Measurements from ENCODE around the gene NPC1L1.

The NPC1L1 gene

GRCh38 chr7:44518761-44519160 is 22.4 kb downstream of the NPC1L1 start:
- H3K27ac Mint-ChIP-seq: no peak overlapping the region
- no peak overlapping the region for H3K4me3 Mint-ChIP-seq
- no peak for TF ChIP-seq CTCF (IDR thresholded peaks at IDR 0.05)
- H3K4me1 Mint-ChIP-seq: no peaks in the 10 kb centered on the region
- H3K27me3 Mint-ChIP-seq (ENCODE audit: low read depth, poor library complexity): peaks cover 10% of the 10 kb centered on the region
- peaks cover 1% of the 10 kb centered on the region for H3K36me3 Mint-ChIP-seq (ENCODE audit: low read depth)
- H3K9me3 Mint-ChIP-seq: peaks cover 3% of the 10 kb centered on the region
- DNase-seq: no peak

DNA sequence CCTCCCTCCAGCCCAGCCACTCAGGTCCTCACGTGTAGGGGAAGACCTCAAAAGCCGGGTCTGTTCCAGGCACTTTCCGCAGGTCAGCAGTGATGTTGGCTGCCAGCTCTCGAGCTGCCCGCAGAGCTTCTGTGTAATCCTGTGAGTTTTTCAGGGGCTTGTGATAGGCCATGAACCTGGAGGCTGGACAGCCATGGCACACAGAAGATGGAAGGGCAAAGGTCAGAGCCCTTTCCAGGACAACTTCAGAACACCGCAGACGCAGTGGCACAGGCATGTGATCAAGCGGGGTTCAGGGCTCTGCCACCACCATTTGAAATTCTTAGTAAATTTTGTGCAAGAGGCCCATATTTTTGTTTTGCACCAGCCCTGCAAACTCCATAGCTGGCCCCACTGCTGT is 24.0 kb downstream of the NPC1L1 start:
- Mint-ChIP-seq H3K4me3 (no peak overlapping the region), H3K9me3 (no peaks in the 10 kb centered on the region), H3K4me1 (no peaks in the 10 kb centered on the region), H3K27ac (no peak overlapping the region), H3K36me3 (ENCODE audit: low read depth) (no peaks in the 10 kb centered on the region), H3K27me3 (ENCODE audit: low read depth, poor library complexity) (peaks cover 13% of the 10 kb centered on the region)
- no peak for TF ChIP-seq CTCF (IDR thresholded peaks at IDR 0.05)
- DNase-seq: no peak

- no peaks in the 10 kb centered on the region for H3K9me3 Mint-ChIP-seq
- TF ChIP-seq CTCF (IDR thresholded peaks at IDR 0.05): no peak
- no peak for DNase-seq
- no peaks in the 10 kb centered on the region for H3K36me3 Mint-ChIP-seq (ENCODE audit: low read depth)
- H3K4me1 Mint-ChIP-seq: no peaks in the 10 kb centered on the region
- H3K27ac Mint-ChIP-seq: no peak overlapping the region
- H3K4me3 Mint-ChIP-seq: no peak overlapping the region
- H3K27me3 Mint-ChIP-seq (ENCODE audit: low read depth, poor library complexity): peaks cover 17% of the 10 kb centered on the region
Observed at GRCh38 chr7:44515590-44516268, 25.4 kb downstream of the NPC1L1 start.

GRCh38 chr7:44512736-44513135 is 28.4 kb downstream of the NPC1L1 start:
- Mint-ChIP-seq H3K36me3 (ENCODE audit: low read depth) (no peaks in the 10 kb centered on the region), H3K9me3 (peaks cover 20% of the 10 kb centered on the region), H3K4me1 (no peaks in the 10 kb centered on the region), H3K27ac (no peak overlapping the region), H3K4me3 (no peak overlapping the region), H3K27me3 (ENCODE audit: low read depth, poor library complexity) (peaks cover 22% of the 10 kb centered on the region)
- TF ChIP-seq CTCF (IDR thresholded peaks at IDR 0.05): no peak
- DNase-seq: no peak

DNA sequence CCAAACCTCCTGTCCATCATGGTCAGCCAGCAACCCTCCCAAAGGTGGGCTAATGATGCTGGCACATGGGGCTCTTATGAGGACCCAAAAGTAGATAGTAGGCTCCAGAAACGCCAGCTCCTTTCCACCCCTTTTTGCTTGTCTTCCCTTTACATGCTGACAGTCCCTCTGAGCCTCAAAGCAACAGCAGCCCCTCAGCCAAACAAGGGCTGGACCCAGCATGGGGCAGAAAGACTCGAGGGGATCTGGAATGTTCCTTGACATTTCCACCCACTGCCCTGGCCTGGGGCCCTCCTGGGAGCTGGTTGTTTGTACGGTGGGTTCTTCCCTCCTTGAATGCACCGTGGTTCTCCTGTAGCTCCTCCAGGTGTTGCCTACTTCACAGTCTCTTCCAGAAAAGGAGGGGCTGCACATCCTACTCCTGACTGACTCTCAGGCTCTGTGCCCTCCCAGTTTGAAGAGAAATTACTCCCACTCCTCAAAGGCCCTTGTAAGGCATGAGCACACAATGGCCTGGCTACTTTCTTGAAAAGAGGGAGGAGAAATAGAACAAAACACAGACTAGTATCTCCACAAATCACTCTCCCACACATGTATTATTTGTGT is 29.2 kb downstream of the NPC1L1 start:
- peaks cover 23% of the 10 kb centered on the region for H3K27me3 Mint-ChIP-seq (ENCODE audit: low read depth, poor library complexity)
- H3K36me3 Mint-ChIP-seq (ENCODE audit: low read depth): no peaks in the 10 kb centered on the region
- TF ChIP-seq CTCF (IDR thresholded peaks at IDR 0.05): no peak
- H3K27ac Mint-ChIP-seq: no peak overlapping the region
- peaks cover 26% of the 10 kb centered on the region for H3K9me3 Mint-ChIP-seq
- H3K4me1 Mint-ChIP-seq: no peaks in the 10 kb centered on the region
- DNase-seq: no peak
- no peak overlapping the region for H3K4me3 Mint-ChIP-seq

- Mint-ChIP-seq H3K4me3 (no peak overlapping the region), H3K27ac (no peak overlapping the region), H3K4me1 (no peaks in the 10 kb centered on the region), H3K9me3 (peaks cover 33% of the 10 kb centered on the region), H3K36me3 (ENCODE audit: low read depth) (no peaks in the 10 kb centered on the region), H3K27me3 (ENCODE audit: low read depth, poor library complexity) (peaks cover 27% of the 10 kb centered on the region)
- no peak for TF ChIP-seq CTCF (IDR thresholded peaks at IDR 0.05)
- DNase-seq: no peak
Observed at GRCh38 chr7:44511236-44511635, 29.9 kb downstream of the NPC1L1 start.

All from nephron progenitor cell (in vitro differentiated cells).